Liver (tissue), 9 donors: Measurements from ENCODE around the gene TET2. TPM values are rescaled to one million over a fixed set of nuclear protein-coding genes. Genes with fewer than 3 reads are reported as not detected.

Source experiments
- DNase-seq: peaks from one replicate; pipeline ENCODE4 v3.0.0-alpha.2; 2017; ENCODE audit warnings: low spot score
- H3K27ac ChIP-seq, 2 donors: one replicate each; pipeline ENCODE4 v1.7.0; 2013; ENCODE audit warnings: inconsistent platforms in 2 of 2, low read length in 2 of 2, control low read depth in 1 of 2, low read depth in 1 of 2, mild to moderate bottlenecking in 1 of 2
- H3K27me3 ChIP-seq, 4 donors: one replicate each; pipeline versions ENCODE4 v1.6.1 to v1.7.0; 2013; ENCODE audit warnings: low read length in 3 of 4, inconsistent platforms in 1 of 4, mild to moderate bottlenecking in 1 of 4, moderate library complexity in 1 of 4; ENCODE audit not compliant: control insufficient read depth in 4 of 4, insufficient read depth in 4 of 4
- H3K36me3 ChIP-seq, 4 donors: one replicate each; pipeline versions ENCODE4 v1.6.1 to v1.7.0; 2013; ENCODE audit warnings: low read length in 3 of 4, mild to moderate bottlenecking in 3 of 4, low read depth in 1 of 4, moderate library complexity in 1 of 4; ENCODE audit not compliant: control insufficient read depth in 4 of 4, insufficient read depth in 3 of 4
- H3K4me1 ChIP-seq, 4 donors: one replicate each; pipeline versions ENCODE4 v1.6.1 to v1.7.0; 2013; ENCODE audit warnings: low read length in 3 of 4, mild to moderate bottlenecking in 3 of 4, moderate library complexity in 1 of 4; ENCODE audit not compliant: control insufficient read depth in 4 of 4, insufficient read depth in 4 of 4
- H3K4me3 ChIP-seq, 3 donors: one replicate each; pipeline versions ENCODE4 v1.6.1 to v1.7.0; 2013; ENCODE audit warnings: low read length in 3 of 3, control low read depth in 1 of 3, low read depth in 1 of 3, mild to moderate bottlenecking in 1 of 3
- H3K9ac ChIP-seq, 2 donors: one replicate each; pipeline ENCODE4 v1.7.0; 2013; ENCODE audit warnings: low read length in 2 of 2, mild to moderate bottlenecking in 2 of 2, moderate library complexity in 2 of 2, control low read depth in 1 of 2, low read depth in 1 of 2
- H3K9me3 ChIP-seq, 4 donors: one replicate each; pipeline versions ENCODE4 v1.6.1 to v1.7.0; 2013; ENCODE audit warnings: low read length in 3 of 4; ENCODE audit not compliant: control insufficient read depth in 4 of 4
- EGR1 ChIP-seq, 2 donors: IDR thresholded peaks; 2 replicates each; pipeline ENCODE4 v1.6.1; 2016 to 2018; ENCODE audit warnings: antibody characterized with exemption in 2 of 2, low read depth in 2 of 2
- FOXA1 ChIP-seq: IDR thresholded peaks from 2 replicates; pipeline ENCODE4 v1.6.1; 2016; ENCODE audit warnings: antibody characterized with exemption
- FOXA2 ChIP-seq: IDR thresholded peaks from 2 replicates; pipeline ENCODE4 v1.6.1; 2016; ENCODE audit warnings: antibody characterized with exemption
- HNF4A ChIP-seq, 2 donors: conservative IDR thresholded peaks; 2 replicates each; pipeline ENCODE4 v1.6.1; 2016; ENCODE audit warnings: antibody characterized with exemption in 2 of 2, mild to moderate bottlenecking in 2 of 2
- HNF4G ChIP-seq: IDR thresholded peaks from 2 replicates; pipeline ENCODE4 v1.6.1; 2016; ENCODE audit warnings: antibody characterized with exemption
- JUND ChIP-seq, 2 donors: IDR thresholded peaks; 2 replicates each; pipeline ENCODE4 v1.6.1; 2016; ENCODE audit warnings: antibody characterized with exemption in 2 of 2
- MAX ChIP-seq: IDR thresholded peaks from 2 replicates; pipeline ENCODE4 v1.6.1; 2016; ENCODE audit warnings: antibody characterized with exemption
- NR2F2 ChIP-seq: IDR thresholded peaks from 2 replicates; pipeline ENCODE4 v1.6.1; 2016; ENCODE audit warnings: antibody characterized with exemption
- RAD21 ChIP-seq, 2 donors: IDR thresholded peaks; 2 replicates each; pipeline ENCODE4 v1.6.1; 2016; ENCODE audit warnings: antibody characterized with exemption in 2 of 2, mild to moderate bottlenecking in 2 of 2
- RXRA ChIP-seq, 2 donors: IDR thresholded peaks; 2 replicates each; pipeline ENCODE4 v1.6.1; 2017 to 2018; ENCODE audit warnings: antibody characterized with exemption in 2 of 2, mild to moderate bottlenecking in 1 of 2
- SP1 ChIP-seq: IDR thresholded peaks from 2 replicates; pipeline ENCODE4 v1.6.1; 2018; ENCODE audit warnings: antibody characterized with exemption, mild to moderate bottlenecking
- TAF1 ChIP-seq: conservative IDR thresholded peaks from 2 replicates; pipeline ENCODE4 v1.6.1; 2016; ENCODE audit warnings: antibody characterized with exemption, mild to moderate bottlenecking
- YY1 ChIP-seq: IDR thresholded peaks from 2 replicates; pipeline ENCODE4 v1.6.1; 2016; ENCODE audit warnings: antibody characterized with exemption, mild to moderate bottlenecking
- WGBS: extraction: QIAGEN DNeasy Blood & Tissue Kit; methylation state at CpG from one replicate; pipeline ENCODE4 v1.1.7; 2013; 5-methylcytosine and 5-hydroxymethylcytosine counted together
- polyA plus RNA-seq, 2 donors: library from polyadenylated mRNA; stranded (reverse) in 1 of 2; unstranded in 1 of 2; fragments of 200-250 nt in 1 of 2; fragments of >200 nt in 1 of 2; fragmentation: Nextera tagmentation in 1 of 2; extraction: Ambion mirVana in 1 of 2; gene quantifications; one replicate each; pipeline versions ENCODE4 v1.2.1 to v1.2.3, GENCODE V29; 2013 to 2015
- total RNA-seq, 2 donors: library from RNA; depleted of rRNA; stranded (reverse); fragments of >200 nt; gene quantifications; one replicate each; pipeline ENCODE4 v1.2.3, GENCODE V29; 2014
- TF ChIP-seq, protein P1 (sequence below): IDR thresholded peaks from 2 replicates; pipeline ENCODE4 v1.6.1; 2016; ENCODE audit warnings: antibody characterized with exemption, mild to moderate bottlenecking
- TF ChIP-seq, protein P2 (sequence below): fragments of 150-350 bp; IDR thresholded peaks from 2 replicates; pipeline ENCODE4 v1.5.1; 2017; ENCODE audit warnings: improper control_type of control experiment, low read depth, low read length; ENCODE audit not compliant: missing input control
- donor health status: healthy.
- donor health status: healthy.
- donor health status: healthy.
- donor health status: healthy.
- donor health status: healthy.

The TET2 gene
- total and polyA plus RNA-seq, 4 donors = 0.88 to 8.4 (median 5.5) TPM

DNA sequence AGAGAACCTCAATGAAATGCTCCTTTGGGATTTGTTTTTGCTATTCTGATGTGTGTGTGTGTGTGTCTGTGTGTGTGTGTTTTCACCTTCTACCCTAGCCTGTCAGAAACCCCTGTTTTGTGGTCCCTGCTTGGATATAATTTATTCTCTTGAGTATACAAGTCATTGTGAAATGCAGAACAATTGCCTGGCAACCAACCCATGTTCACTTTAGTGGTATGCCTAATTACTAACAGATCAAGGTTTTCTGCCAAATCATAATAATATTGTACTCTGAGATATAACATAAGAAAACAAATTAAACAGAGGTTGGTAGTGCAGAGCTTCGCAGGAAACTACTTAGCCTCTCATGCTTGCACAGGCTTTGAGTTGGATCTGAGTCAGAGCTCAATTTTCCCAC, 7.0 kb upstream of the TET2 start:
- DNase-seq = no peak
- H3K27me3 ChIP-seq = no peaks in the 10 kb centered on the region
- no peaks in the 10 kb centered on the region for H3K36me3 ChIP-seq
- no peak overlapping the region for H3K9ac ChIP-seq
- no peak overlapping the region for H3K27ac ChIP-seq
- no peak overlapping the region for H3K4me3 ChIP-seq
- TF ChIP-seq HNF4A (conservative IDR thresholded peaks at IDR 0.05) (no peak), HNF4G (no peak), MAX (no peak), TAF1 (no peak), FOXA2 (no peak), SP1 (no peak), RAD21 (IDR thresholded peaks at IDR 0.05) (no peak), YY1 (no peak), FOXA1 (no peak), NR2F2 (no peak), RXRA (IDR thresholded peaks at IDR 0.05) (no peak), EGR1 (IDR thresholded peaks at IDR 0.05; ENCODE audit: low read depth in 2 of 2) (no peak)
- TF ChIP-seq, protein P1, sequence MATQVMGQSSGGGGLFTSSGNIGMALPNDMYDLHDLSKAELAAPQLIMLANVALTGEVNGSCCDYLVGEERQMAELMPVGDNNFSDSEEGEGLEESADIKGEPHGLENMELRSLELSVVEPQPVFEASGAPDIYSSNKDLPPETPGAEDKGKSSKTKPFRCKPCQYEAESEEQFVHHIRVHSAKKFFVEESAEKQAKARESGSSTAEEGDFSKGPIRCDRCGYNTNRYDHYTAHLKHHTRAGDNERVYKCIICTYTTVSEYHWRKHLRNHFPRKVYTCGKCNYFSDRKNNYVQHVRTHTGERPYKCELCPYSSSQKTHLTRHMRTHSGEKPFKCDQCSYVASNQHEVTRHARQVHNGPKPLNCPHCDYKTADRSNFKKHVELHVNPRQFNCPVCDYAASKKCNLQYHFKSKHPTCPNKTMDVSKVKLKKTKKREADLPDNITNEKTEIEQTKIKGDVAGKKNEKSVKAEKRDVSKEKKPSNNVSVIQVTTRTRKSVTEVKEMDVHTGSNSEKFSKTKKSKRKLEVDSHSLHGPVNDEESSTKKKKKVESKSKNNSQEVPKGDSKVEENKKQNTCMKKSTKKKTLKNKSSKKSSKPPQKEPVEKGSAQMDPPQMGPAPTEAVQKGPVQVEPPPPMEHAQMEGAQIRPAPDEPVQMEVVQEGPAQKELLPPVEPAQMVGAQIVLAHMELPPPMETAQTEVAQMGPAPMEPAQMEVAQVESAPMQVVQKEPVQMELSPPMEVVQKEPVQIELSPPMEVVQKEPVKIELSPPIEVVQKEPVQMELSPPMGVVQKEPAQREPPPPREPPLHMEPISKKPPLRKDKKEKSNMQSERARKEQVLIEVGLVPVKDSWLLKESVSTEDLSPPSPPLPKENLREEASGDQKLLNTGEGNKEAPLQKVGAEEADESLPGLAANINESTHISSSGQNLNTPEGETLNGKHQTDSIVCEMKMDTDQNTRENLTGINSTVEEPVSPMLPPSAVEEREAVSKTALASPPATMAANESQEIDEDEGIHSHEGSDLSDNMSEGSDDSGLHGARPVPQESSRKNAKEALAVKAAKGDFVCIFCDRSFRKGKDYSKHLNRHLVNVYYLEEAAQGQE = no peak
- TF ChIP-seq, protein P2, sequence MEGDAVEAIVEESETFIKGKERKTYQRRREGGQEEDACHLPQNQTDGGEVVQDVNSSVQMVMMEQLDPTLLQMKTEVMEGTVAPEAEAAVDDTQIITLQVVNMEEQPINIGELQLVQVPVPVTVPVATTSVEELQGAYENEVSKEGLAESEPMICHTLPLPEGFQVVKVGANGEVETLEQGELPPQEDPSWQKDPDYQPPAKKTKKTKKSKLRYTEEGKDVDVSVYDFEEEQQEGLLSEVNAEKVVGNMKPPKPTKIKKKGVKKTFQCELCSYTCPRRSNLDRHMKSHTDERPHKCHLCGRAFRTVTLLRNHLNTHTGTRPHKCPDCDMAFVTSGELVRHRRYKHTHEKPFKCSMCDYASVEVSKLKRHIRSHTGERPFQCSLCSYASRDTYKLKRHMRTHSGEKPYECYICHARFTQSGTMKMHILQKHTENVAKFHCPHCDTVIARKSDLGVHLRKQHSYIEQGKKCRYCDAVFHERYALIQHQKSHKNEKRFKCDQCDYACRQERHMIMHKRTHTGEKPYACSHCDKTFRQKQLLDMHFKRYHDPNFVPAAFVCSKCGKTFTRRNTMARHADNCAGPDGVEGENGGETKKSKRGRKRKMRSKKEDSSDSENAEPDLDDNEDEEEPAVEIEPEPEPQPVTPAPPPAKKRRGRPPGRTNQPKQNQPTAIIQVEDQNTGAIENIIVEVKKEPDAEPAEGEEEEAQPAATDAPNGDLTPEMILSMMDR = no peak
- H3K4me1 ChIP-seq = peaks cover 0 to 3% (median under 1%) of the 10 kb centered on the region in 4 donors
- no peaks in the 10 kb centered on the region for H3K9me3 ChIP-seq
- 98% methylated on average over 1 of the region's 1 CpG for WGBS

GRCh38 chr4:105140684-105141490, 5.8 kb upstream of the TET2 start:
- H3K9me3 ChIP-seq = no peaks in the 10 kb centered on the region
- H3K4me3 ChIP-seq = no peak overlapping the region
- DNase-seq = peak; percentile 38
- TF ChIP-seq RXRA (IDR thresholded peaks at IDR 0.05) = peak; percentile 75 to 90
- no peak for TF ChIP-seq MAX
- TF ChIP-seq SP1 = peak; percentile 20
- TF ChIP-seq HNF4G = peak; percentile 40
- TF ChIP-seq RAD21 (IDR thresholded peaks at IDR 0.05) = peak; percentile 97
- TF ChIP-seq HNF4A (conservative IDR thresholded peaks at IDR 0.05) = peak; percentile 56 to 80
- no peak for TF ChIP-seq JUND (IDR thresholded peaks at IDR 0.05)
- TF ChIP-seq FOXA2 = no peak
- peak; percentile 96 for TF ChIP-seq NR2F2
- TF ChIP-seq YY1 = no peak
- no peak for TF ChIP-seq EGR1 (IDR thresholded peaks at IDR 0.05; ENCODE audit: low read depth in 2 of 2)
- TF ChIP-seq, protein P2 = peak; percentile 73
- no peaks in the 10 kb centered on the region for H3K27me3 ChIP-seq
- no peak overlapping the region for H3K9ac ChIP-seq
- H3K27ac ChIP-seq = no peak overlapping the region
- peaks cover 0 to 3% (median under 1%) of the 10 kb centered on the region in 4 donors for H3K4me1 ChIP-seq
- WGBS = 18% methylated on average over 7 of the region's 7 CpGs
- no peaks in the 10 kb centered on the region for H3K36me3 ChIP-seq
